Gastroesophageal sphincter (tissue), 4 donors: Measurements from ENCODE around the gene HACD4. TPM values are rescaled to one million over a fixed set of nuclear protein-coding genes. Genes with fewer than 3 reads are reported as not detected.

Experiments
- ATAC-seq: fragments of 150-250 bp; one replicate; pipeline ENCODE4 v1.9.1; 2016; ENCODE audit warnings: mild to moderate bottlenecking, moderate library complexity
- H3K27ac ChIP-seq, 4 donors: fragments of 200-600 bp; sonication (generic) in 3 of 4; 1 replicate in 3 of 4; 2 replicates in 1 of 4; pipeline ENCODE4 v1.5.1; 2016 to 2019
- H3K27me3 ChIP-seq: fragments of 200-600 bp; sonication (generic); one replicate; pipeline ENCODE4 v1.5.1; 2019
- H3K36me3 ChIP-seq, 2 donors: fragments of 200-600 bp; sonication (generic); one replicate each; pipeline ENCODE4 v1.5.1; 2019; ENCODE audit warnings: control low read depth in 1 of 2
- H3K4me1 ChIP-seq, 3 donors: fragments of 200-600 bp; sonication (generic); 1 replicate in 2 of 3; 2 replicates in 1 of 3; pipeline ENCODE4 v1.5.1; 2016 to 2019; ENCODE audit warnings: control low read depth in 2 of 3
- H3K4me3 ChIP-seq, 2 donors: fragments of 200-600 bp; sonication (generic); one replicate each; pipeline ENCODE4 v1.5.1; 2019; ENCODE audit warnings: mild to moderate bottlenecking in 1 of 2, moderate library complexity in 1 of 2
- H3K9me3 ChIP-seq, 3 donors: fragments of 200-600 bp; sonication (generic); one replicate each; pipeline ENCODE4 v1.5.1; 2017 to 2019; ENCODE audit warnings: control low read depth in 2 of 3
- EP300 ChIP-seq: sonication (generic); formaldehyde crosslinking; IDR thresholded peaks from one replicate; pipeline ENCODE4 v1.6.1; 2017; ENCODE audit warnings: antibody characterized with exemption, mild to moderate bottlenecking
- POLR2A ChIP-seq, 2 donors: fragments of 450-650 bp; IDR thresholded peaks; one replicate each; pipeline ENCODE4 v1.6.1; 2017; ENCODE audit warnings: antibody characterized with exemption in 2 of 2, mild to moderate bottlenecking in 2 of 2, moderate library complexity in 1 of 2
- POLR2AphosphoS5 ChIP-seq: sonication (generic); formaldehyde crosslinking; IDR thresholded peaks from one replicate; pipeline ENCODE4 v1.6.1; 2017; ENCODE audit warnings: antibody characterized with exemption
- WGBS, 2 donors: methylation state at CpG; one replicate each; pipeline ENCODE4 v1.1.5; 2018; ENCODE audit warnings: low coverage in 1 of 2; 5-methylcytosine and 5-hydroxymethylcytosine counted together
- total RNA-seq, 4 donors: library from RNA; depleted of rRNA; stranded (reverse); fragments of >200 nt; gene quantifications; one replicate each; pipeline ENCODE4 v1.1.0, GENCODE V29; 2016
- TF ChIP-seq, protein P1 (sequence below), 4 experiments: fragments of 200-600 bp in 2 of 4; fragments of 450-650 bp in 2 of 4; sonication (generic) in 1 of 4; IDR thresholded peaks; one replicate each; pipeline ENCODE4 v1.5.1; 2017 to 2019; ENCODE audit warnings: antibody characterized with exemption in 4 of 4, mild to moderate bottlenecking in 2 of 4, moderate library complexity in 2 of 4

The HACD4 gene
- total RNA-seq, 4 donors from 2014 or later: 9.8 to 23.9 (median 16.9) TPM

DNA sequence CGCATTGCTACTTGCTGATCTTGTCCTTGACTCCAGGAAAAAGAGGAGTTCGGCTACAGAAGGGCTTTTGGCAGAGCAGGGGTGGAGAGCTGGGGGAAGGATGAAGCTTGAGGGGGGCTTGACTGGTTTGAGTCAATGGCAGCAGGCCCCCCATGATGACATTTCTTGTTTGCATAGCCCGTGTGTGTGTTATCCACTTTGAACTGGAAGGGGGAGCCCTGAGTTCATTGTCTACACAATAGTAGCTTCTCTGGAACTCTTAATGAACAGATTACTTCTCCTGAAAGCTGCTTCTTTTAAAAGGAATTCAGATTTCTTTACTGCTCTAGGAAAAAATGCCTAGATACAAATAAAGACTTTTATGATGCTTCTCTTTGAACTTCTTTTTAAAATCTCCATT, 44.0 kb upstream of the HACD4 start:
- Histone ChIP-seq H3K4me3 (no peak overlapping the region), H3K36me3 (no peaks in the 10 kb centered on the region), H3K4me1 (peaks cover 4 to 6% (median 4%) of the 10 kb centered on the region in 3 donors), H3K27ac (no peak overlapping the region), H3K27me3 (no peaks in the 10 kb centered on the region), H3K9me3 (no peaks in the 10 kb centered on the region)
- TF ChIP-seq POLR2AphosphoS5: no peak
- TF ChIP-seq, protein P1, sequence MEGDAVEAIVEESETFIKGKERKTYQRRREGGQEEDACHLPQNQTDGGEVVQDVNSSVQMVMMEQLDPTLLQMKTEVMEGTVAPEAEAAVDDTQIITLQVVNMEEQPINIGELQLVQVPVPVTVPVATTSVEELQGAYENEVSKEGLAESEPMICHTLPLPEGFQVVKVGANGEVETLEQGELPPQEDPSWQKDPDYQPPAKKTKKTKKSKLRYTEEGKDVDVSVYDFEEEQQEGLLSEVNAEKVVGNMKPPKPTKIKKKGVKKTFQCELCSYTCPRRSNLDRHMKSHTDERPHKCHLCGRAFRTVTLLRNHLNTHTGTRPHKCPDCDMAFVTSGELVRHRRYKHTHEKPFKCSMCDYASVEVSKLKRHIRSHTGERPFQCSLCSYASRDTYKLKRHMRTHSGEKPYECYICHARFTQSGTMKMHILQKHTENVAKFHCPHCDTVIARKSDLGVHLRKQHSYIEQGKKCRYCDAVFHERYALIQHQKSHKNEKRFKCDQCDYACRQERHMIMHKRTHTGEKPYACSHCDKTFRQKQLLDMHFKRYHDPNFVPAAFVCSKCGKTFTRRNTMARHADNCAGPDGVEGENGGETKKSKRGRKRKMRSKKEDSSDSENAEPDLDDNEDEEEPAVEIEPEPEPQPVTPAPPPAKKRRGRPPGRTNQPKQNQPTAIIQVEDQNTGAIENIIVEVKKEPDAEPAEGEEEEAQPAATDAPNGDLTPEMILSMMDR (IDR thresholded peaks at IDR 0.05): no peak
- TF ChIP-seq POLR2A (IDR thresholded peaks at IDR 0.05): no peak
- no peak for TF ChIP-seq EP300
- ATAC-seq: no peak
- WGBS, 2 donors: 40 to 83% methylated on average over 1 to 3 of the region's 3 CpGs

DNA sequence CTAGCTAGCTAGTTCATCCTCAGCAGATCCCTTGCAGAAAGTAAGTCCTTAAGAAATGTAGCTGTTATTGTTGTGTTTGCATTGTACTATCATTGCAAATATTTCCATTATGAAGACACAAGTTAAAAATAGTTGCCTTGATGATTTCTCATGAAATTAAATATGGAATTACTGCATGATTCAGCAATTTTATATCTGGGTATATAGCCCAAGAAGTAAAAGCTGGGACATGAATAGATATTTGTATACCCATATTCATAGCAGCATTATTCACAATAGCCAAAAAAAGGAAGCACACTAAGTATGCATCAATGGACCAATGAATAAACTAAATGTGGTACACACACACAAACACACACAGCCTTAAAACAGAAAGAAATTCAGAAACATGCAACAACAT, 39.5 kb upstream of the HACD4 start:
- peak overlapping the region in 3 of 4 donors; percentile 68 to 76 (median 71) for H3K27ac ChIP-seq
- ATAC-seq: no peak

DNA sequence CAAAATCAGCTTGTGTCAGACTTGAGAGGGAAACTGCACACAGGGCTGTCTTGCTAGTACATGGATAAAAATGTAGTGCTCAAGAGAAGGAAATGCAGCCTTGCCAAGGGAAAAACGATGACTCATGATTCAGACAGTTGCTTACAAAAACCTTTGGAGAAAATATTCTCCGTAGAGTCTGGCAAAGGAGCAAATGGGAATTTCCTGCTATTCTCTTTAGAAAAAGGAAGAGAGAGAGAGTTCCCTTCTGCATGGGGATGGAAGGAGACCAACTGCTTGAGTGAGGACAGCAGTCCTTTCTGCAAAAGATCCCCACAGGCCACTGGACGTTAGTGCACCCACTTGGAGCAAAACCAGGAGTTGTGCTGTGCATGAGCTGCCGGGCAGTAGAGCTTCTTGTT, 38.7 kb upstream of the HACD4 start:
- Histone ChIP-seq H3K4me1 (peaks cover 6 to 19% (median 7%) of the 10 kb centered on the region in 3 donors), H3K9me3 (no peaks in the 10 kb centered on the region), H3K27ac (peak overlapping the region; percentile 5 to 76 (median 70)), H3K4me3 (peak overlapping the region in 1 of 2 donors; percentile 18), H3K27me3 (no peaks in the 10 kb centered on the region), H3K36me3 (no peaks in the 10 kb centered on the region)
- TF ChIP-seq POLR2AphosphoS5 (peak; percentile 82), POLR2A (IDR thresholded peaks at IDR 0.05) (no peak), EP300 (no peak)
- TF ChIP-seq, protein P1 (IDR thresholded peaks at IDR 0.05): peak in 3 of 4 experiments; percentile 32 to 49 (median 46)
- peak; percentile 91 for ATAC-seq
- whole genome bisulfite sequencing, 2 donors: 0% methylated on average over 3 to 4 of the region's 4 CpGs

More for the DNA sequence above, 39.5 kb upstream of the HACD4 start:
- no peak for TF ChIP-seq EP300
- no peak for TF ChIP-seq POLR2AphosphoS5
- TF ChIP-seq, protein P1 (IDR thresholded peaks at IDR 0.05): no peak
- no peak for TF ChIP-seq POLR2A (IDR thresholded peaks at IDR 0.05)
- no peaks in the 10 kb centered on the region for H3K36me3 ChIP-seq
- no peaks in the 10 kb centered on the region for H3K27me3 ChIP-seq
- no peaks in the 10 kb centered on the region for H3K9me3 ChIP-seq
- H3K4me3 ChIP-seq: no peak overlapping the region
- H3K4me1 ChIP-seq: peaks cover 6 to 19% (median 7%) of the 10 kb centered on the region in 3 donors

DNA sequence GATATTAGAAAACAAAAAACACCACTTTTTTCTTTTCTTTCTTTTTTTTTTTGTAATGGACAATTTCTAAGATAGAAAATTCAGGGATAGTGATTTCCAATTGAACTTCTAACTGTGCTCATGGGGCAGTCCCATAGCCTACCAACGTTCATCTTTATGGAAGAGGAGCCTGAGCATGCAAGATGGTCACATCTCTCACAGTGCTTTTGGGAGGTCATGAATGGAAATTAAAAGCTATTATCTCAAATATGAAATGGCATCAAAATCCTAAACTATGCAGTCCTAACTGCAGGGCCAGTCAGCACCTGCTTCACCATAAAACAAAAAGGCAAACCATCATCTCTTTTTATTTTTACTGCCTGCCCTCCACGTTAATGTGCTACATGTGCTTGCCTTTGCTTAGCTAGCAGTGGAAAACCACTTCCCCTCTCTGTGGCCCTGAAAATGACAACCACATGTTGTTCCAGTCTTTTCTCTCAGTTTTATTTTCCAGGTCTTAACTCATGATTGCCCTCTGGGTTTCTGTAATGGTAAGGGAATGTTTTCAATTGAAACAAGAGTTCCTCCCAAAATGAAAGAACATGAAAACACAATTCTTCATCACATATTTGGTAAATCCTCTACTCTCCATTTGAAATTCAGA, 29.6 kb upstream of the HACD4 start:
- no peaks in the 10 kb centered on the region for H3K27me3 ChIP-seq
- no peak for ATAC-seq
- no peaks in the 10 kb centered on the region for H3K4me1 ChIP-seq
- TF ChIP-seq POLR2AphosphoS5 (no peak), POLR2A (IDR thresholded peaks at IDR 0.05) (no peak), EP300 (no peak)
- TF ChIP-seq, protein P1 (IDR thresholded peaks at IDR 0.05): no peak
- WGBS, 2 donors: 24 to 89% methylated on average over 1 to 2 of the region's 2 CpGs
- H3K4me3 ChIP-seq: no peak overlapping the region
- no peaks in the 10 kb centered on the region for H3K36me3 ChIP-seq
- no peak overlapping the region for H3K27ac ChIP-seq
- H3K9me3 ChIP-seq: no peaks in the 10 kb centered on the region

DNA sequence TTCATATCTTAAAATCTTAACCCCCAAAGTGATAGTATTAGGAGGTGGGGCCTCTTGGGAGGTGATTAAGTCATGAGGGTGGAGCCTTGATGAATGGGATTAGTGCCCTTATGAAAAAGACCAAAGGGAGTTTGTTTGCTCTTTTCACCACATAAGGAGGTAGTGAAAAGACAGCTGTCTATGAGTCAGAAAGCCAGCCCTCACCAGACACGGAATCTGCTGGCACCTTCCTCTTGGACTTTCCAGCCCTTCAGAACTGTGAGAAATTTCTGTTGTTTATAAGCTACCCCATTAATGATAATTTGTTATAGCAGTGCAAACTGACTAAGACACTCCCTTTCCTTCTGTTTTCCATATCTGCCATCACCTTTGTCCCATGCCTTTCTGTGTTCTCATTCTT, 25.5 kb upstream of the HACD4 start:
- 22 to 33% methylated on average over 1 of the region's 1 CpG for WGBS, 2 donors
- no peak for ATAC-seq
- H3K36me3 ChIP-seq: no peaks in the 10 kb centered on the region
- no peak overlapping the region for H3K27ac ChIP-seq
- H3K4me3 ChIP-seq: no peak overlapping the region
- H3K27me3 ChIP-seq: no peaks in the 10 kb centered on the region
- H3K4me1 ChIP-seq: no peaks in the 10 kb centered on the region
- no peaks in the 10 kb centered on the region for H3K9me3 ChIP-seq
- TF ChIP-seq POLR2A (IDR thresholded peaks at IDR 0.05): no peak
- no peak for TF ChIP-seq EP300
- no peak for TF ChIP-seq POLR2AphosphoS5
- TF ChIP-seq, protein P1 (IDR thresholded peaks at IDR 0.05): no peak
